ENCODE measurements around the gene INKA2. TPM values are rescaled to one million over a fixed set of nuclear protein-coding genes. Genes with fewer than 3 reads are reported as not detected.

The INKA2 gene
- 1.6 TPM for polyA plus RNA-seq (2012; ENCODE audit: low read depth, missing spikeins)

GRCh38 chr1:111739194-111739924, at the start of gene INKA2:
Gene INKA2 (minus strand): TSS chr1:111739395. CDS start chr1:111739242, 153 bp downstream.
- no peak for TF ChIP-seq POLR2A (IDR thresholded peaks at IDR 0.05; ENCODE audit: low read depth, low read length)
- 0 out of 2 replicates have a peak, but pooled peaks have one; percentile 5 for TF ChIP-seq SPI1 (IDR thresholded peaks at IDR 0.05; ENCODE audit: low read depth, low read length)
- DNase-seq (ENCODE audit: insufficient read length, low spot score) (peak; percentile 85), FAIRE-seq (peak; percentile 92)

- FAIRE-seq (no peak), DNase-seq (ENCODE audit: insufficient read length, low spot score) (no peak)
- no peak for TF ChIP-seq TAF1 (IDR thresholded peaks at IDR 0.05; ENCODE audit: low read depth, low read length)
- TF ChIP-seq POLR2AphosphoS5 (IDR thresholded peaks at IDR 0.05; ENCODE audit: low read depth, low read length) = no peak
- TF ChIP-seq POLR2A (IDR thresholded peaks at IDR 0.05; ENCODE audit: low read depth, low read length) = no peak
- no peak for TF ChIP-seq POU2F2 (IDR thresholded peaks at IDR 0.05; ENCODE audit: low read depth, low read length)
- no peak for TF ChIP-seq SPI1 (IDR thresholded peaks at IDR 0.05; ENCODE audit: low read depth, low read length)
- no peak for TF ChIP-seq PAX5 (IDR thresholded peaks at IDR 0.05; ENCODE audit: insufficient read depth, low read length, severe bottlenecking)
Observed at GRCh38 chr1:111786669-111787207, 47.5 kb upstream of the INKA2 start.

DNA sequence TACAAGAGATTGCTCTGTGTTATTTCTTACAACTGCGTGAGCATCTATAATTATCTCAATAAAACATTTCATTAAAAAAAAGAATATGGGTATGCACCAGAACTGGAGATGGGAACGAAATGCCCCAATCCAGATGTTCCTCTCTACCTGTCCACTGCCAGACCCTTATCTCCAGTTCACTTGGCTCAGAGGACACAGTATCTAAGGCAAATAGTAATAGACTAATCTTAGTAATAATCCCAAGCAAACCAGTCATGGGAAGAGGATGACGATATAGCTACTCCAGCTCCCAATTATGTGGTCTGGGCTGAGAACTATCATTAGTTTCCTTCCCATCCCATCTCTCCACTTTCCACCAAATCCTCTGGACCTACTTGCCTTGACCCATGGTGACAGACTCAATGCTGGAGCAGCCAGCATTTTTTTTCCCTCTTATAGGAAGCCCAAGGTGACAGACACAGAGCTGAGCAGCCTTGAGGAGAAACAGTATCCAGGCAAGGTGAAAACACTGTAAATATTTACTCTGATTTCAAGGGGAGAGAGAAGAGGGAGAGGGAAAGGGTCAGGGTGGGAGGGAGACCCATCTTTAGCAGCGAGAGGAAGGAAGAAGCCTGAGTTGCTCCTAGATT, 45.2 kb upstream of the INKA2 start:
- FAIRE-seq = no peak
- DNase-seq (ENCODE audit: insufficient read length, low spot score) = no peak
- TF ChIP-seq POLR2A (IDR thresholded peaks at IDR 0.05; ENCODE audit: low read depth, low read length) = no peak
- no peak for TF ChIP-seq PAX5 (IDR thresholded peaks at IDR 0.05; ENCODE audit: insufficient read depth, low read length, severe bottlenecking)
- no peak for TF ChIP-seq POLR2AphosphoS5 (IDR thresholded peaks at IDR 0.05; ENCODE audit: low read depth, low read length)
- TF ChIP-seq TAF1 (IDR thresholded peaks at IDR 0.05; ENCODE audit: low read depth, low read length) = no peak
- no peak for TF ChIP-seq SPI1 (IDR thresholded peaks at IDR 0.05; ENCODE audit: low read depth, low read length)
- no peak for TF ChIP-seq POU2F2 (IDR thresholded peaks at IDR 0.05; ENCODE audit: low read depth, low read length)

DNA sequence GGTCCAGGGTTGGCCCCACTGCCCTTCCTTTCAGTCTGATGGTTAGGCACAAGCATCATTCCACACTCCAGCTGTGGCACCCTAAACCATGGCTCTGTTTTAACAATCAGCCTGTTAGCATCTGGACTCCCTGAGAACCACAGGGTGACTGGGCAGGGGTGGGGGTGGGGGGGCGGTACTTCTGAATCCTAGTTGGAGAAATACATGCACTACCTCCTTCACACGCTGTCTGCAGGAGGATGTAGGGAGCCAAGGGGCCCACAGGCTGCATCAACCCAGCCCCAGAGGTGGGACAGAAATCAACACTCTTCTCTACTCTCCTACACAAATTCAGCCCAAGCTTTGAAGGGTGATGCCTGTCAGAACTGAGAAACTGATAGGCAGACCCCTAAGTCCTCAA, 40.4 kb upstream of the INKA2 start:
- DNase-seq (ENCODE audit: insufficient read length, low spot score) = no peak
- no peak for FAIRE-seq

DNA sequence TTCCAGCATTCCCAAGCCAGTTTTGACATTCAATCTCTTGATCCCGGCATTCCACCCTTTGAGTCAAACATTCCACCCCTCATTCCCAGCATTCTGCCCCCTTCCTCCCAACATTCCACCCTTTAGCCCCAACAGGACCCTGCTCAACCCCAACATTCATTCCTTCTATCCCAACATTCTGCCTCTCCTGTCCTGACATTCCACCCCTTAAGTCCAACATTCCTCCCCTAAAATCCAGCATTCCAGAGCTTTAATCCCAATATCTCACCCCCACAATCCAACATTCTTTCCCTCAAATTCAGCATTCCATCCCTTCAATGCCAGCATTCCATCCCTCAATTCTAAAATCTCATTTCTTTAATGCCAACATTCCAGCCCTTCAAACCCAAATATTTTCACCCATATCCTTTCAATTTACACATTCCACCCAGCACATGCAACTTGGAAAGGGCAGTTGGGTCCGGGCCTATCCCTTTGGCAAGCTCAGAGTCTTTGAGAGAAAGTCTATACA, 39.4 kb upstream of the INKA2 start:
- no peak for DNase-seq (ENCODE audit: insufficient read length, low spot score)
- no peak for TF ChIP-seq SPI1 (IDR thresholded peaks at IDR 0.05; ENCODE audit: low read depth, low read length)
- TF ChIP-seq TAF1 (IDR thresholded peaks at IDR 0.05; ENCODE audit: low read depth, low read length) = no peak
- TF ChIP-seq POLR2A (IDR thresholded peaks at IDR 0.05; ENCODE audit: low read depth, low read length) = no peak
- no peak for TF ChIP-seq POLR2AphosphoS5 (IDR thresholded peaks at IDR 0.05; ENCODE audit: low read depth, low read length)
- no peak for TF ChIP-seq POU2F2 (IDR thresholded peaks at IDR 0.05; ENCODE audit: low read depth, low read length)
- FAIRE-seq = no peak

More for the DNA sequence above, 40.4 kb upstream of the INKA2 start:
- no peak for TF ChIP-seq TAF1 (IDR thresholded peaks at IDR 0.05; ENCODE audit: low read depth, low read length)
- no peak for TF ChIP-seq SPI1 (IDR thresholded peaks at IDR 0.05; ENCODE audit: low read depth, low read length)
- no peak for TF ChIP-seq POLR2AphosphoS5 (IDR thresholded peaks at IDR 0.05; ENCODE audit: low read depth, low read length)
- TF ChIP-seq POU2F2 (IDR thresholded peaks at IDR 0.05; ENCODE audit: low read depth, low read length) = no peak
- no peak for TF ChIP-seq POLR2A (IDR thresholded peaks at IDR 0.05; ENCODE audit: low read depth, low read length)
- TF ChIP-seq PAX5 (IDR thresholded peaks at IDR 0.05; ENCODE audit: insufficient read depth, low read length, severe bottlenecking) = no peak

DNA sequence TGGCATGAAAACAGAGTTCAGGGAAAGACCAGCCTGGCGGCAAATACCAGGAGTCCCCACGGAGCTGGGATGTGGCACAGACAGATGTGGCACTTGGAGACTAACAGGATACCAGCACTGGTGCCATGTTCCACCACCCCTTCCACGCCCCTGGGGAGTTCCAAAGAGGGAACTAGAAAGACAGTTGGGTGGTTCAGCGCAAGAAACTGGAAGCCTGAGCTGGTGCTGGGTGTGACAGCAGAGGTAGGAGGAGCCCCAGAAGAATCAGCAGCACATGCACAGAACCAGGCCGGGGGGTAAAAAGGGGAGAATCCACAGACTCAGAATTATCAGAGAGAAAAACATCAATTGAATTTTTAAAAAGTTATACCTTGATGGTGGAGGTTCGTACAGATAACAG, 38.9 kb upstream of the INKA2 start:
- TF ChIP-seq PAX5 (IDR thresholded peaks at IDR 0.05; ENCODE audit: insufficient read depth, low read length, severe bottlenecking) (no peak), POLR2AphosphoS5 (IDR thresholded peaks at IDR 0.05; ENCODE audit: low read depth, low read length) (no peak), POU2F2 (IDR thresholded peaks at IDR 0.05; ENCODE audit: low read depth, low read length) (no peak), SPI1 (IDR thresholded peaks at IDR 0.05; ENCODE audit: low read depth, low read length) (no peak), TAF1 (IDR thresholded peaks at IDR 0.05; ENCODE audit: low read depth, low read length) (no peak)
- FAIRE-seq (no peak), DNase-seq (ENCODE audit: insufficient read length, low spot score) (no peak)

- DNase-seq (ENCODE audit: insufficient read length, low spot score) (no peak), FAIRE-seq (no peak)
- TF ChIP-seq PAX5 (IDR thresholded peaks at IDR 0.05; ENCODE audit: insufficient read depth, low read length, severe bottlenecking) (no peak), POLR2AphosphoS5 (IDR thresholded peaks at IDR 0.05; ENCODE audit: low read depth, low read length) (no peak), POLR2A (IDR thresholded peaks at IDR 0.05; ENCODE audit: low read depth, low read length) (no peak), TAF1 (IDR thresholded peaks at IDR 0.05; ENCODE audit: low read depth, low read length) (no peak), SPI1 (IDR thresholded peaks at IDR 0.05; ENCODE audit: low read depth, low read length) (no peak), POU2F2 (IDR thresholded peaks at IDR 0.05; ENCODE audit: low read depth, low read length) (no peak)
Observed at GRCh38 chr1:111777301-111777700, 38.1 kb upstream of the INKA2 start.

DNA sequence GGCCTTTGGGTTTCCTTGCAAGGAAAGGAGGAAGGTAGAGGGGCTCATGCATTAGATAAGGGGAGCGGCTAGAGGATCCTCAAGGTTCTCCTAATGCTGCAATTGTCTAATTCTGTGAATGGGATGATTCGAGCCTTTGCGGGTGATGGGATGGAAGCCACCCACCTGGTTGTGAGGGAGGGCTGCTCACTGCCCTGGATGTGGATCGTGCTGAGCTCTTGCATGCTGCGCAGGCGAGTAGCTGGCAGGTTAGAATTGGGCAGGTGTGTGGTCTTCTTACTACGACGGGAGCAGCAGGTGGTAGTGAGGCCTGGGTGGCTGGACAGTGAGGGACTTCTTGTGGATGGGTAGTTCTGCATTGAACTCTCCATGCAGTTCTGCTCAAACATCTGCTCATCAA, 37.7 kb upstream of the INKA2 start:
- FAIRE-seq (no peak), DNase-seq (ENCODE audit: insufficient read length, low spot score) (no peak)
- TF ChIP-seq SPI1 (IDR thresholded peaks at IDR 0.05; ENCODE audit: low read depth, low read length) (no peak), PAX5 (IDR thresholded peaks at IDR 0.05; ENCODE audit: insufficient read depth, low read length, severe bottlenecking) (no peak)

DNA sequence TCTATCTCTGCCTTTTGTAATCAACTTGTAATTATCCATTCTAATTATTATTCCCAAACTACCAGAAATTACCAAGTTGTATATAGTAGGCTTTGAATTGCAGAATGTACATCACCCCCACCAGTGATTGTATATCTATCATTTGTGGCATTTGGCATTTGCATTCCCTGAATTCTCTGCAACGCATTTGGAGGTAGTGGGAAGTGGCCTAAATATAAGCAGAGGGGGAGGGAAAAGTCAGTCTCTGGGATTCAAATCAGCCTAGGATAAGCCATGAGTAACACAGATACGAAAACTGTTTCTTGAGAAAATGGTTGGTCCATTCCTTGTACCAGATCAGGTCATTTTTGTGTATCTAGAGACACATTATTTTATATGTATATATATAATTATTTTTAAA, 37.2 kb upstream of the INKA2 start:
- DNase-seq (ENCODE audit: insufficient read length, low spot score) = no peak
- no peak for FAIRE-seq
- no peak for TF ChIP-seq POU2F2 (IDR thresholded peaks at IDR 0.05; ENCODE audit: low read depth, low read length)
- no peak for TF ChIP-seq SPI1 (IDR thresholded peaks at IDR 0.05; ENCODE audit: low read depth, low read length)
- no peak for TF ChIP-seq PAX5 (IDR thresholded peaks at IDR 0.05; ENCODE audit: insufficient read depth, low read length, severe bottlenecking)
- no peak for TF ChIP-seq TAF1 (IDR thresholded peaks at IDR 0.05; ENCODE audit: low read depth, low read length)
- no peak for TF ChIP-seq POLR2AphosphoS5 (IDR thresholded peaks at IDR 0.05; ENCODE audit: low read depth, low read length)
- no peak for TF ChIP-seq POLR2A (IDR thresholded peaks at IDR 0.05; ENCODE audit: low read depth, low read length)
